Glomerular visceral epithelial cell (primary cell): ENCODE measurements around the gene TENT4B.
A peak's percentile ranks its signal among the peaks of the same experiment; 100 is the strongest.
"Not testable (repeated sequence)": the region's sequence is repeated elsewhere in the genome, so short reads cannot be mapped to it uniquely, and the experiment has no call there.

Source experiments
- DNase-seq: peaks from one replicate; pipeline ENCODE4 v3.0.0-alpha.2; 2016; ENCODE audit errors: extremely low spot score

TENT4B gene

GRCh38 chr16:50154420-50154950, 1.4 kb downstream of the TENT4B start:
- DNase-seq, result peak; percentile 7

- DNase-seq, result no peak
Observed at GRCh38 chr16:50155925-50156324, 2.8 kb downstream of the TENT4B start.

- DNase-seq, result no peak
Observed at GRCh38 chr16:50156590-50156989, 3.5 kb downstream of the TENT4B start.

- no peak for DNase-seq
Observed at GRCh38 chr16:50160495-50161164, 7.5 kb downstream of the TENT4B start.

- no peak for DNase-seq
Observed at GRCh38 chr16:50161950-50162349, 8.8 kb downstream of the TENT4B start.

GRCh38 chr16:50165473-50165872, 12.4 kb downstream of the TENT4B start:
- DNase-seq, result no peak

GRCh38 chr16:50166511-50167500, 13.7 kb downstream of the TENT4B start:
- peak; percentile 37 for DNase-seq

- DNase-seq, result peak; percentile 15
Observed at GRCh38 chr16:50167556-50167955, 14.4 kb downstream of the TENT4B start.

GRCh38 chr16:50169555-50170096, 16.5 kb downstream of the TENT4B start:
- no peak for DNase-seq

GRCh38 chr16:50171773-50172172, 18.7 kb downstream of the TENT4B start:
- not testable (repeated sequence) for DNase-seq

GRCh38 chr16:50172195-50172922, 19.3 kb downstream of the TENT4B start:
- no peak for DNase-seq

GRCh38 chr16:50173316-50173715, 20.2 kb downstream of the TENT4B start:
- no peak for DNase-seq

- DNase-seq, result no peak
Observed at GRCh38 chr16:50178491-50178941, 25.4 kb downstream of the TENT4B start.

- DNase-seq, result no peak
Observed at GRCh38 chr16:50182441-50182840, 29.3 kb downstream of the TENT4B start.

- DNase-seq, result peak; percentile 38
Observed at GRCh38 chr16:50183316-50183715, 30.2 kb downstream of the TENT4B start.

GRCh38 chr16:50185005-50185505, 31.9 kb downstream of the TENT4B start:
- DNase-seq, result peak; percentile 82

- no peak for DNase-seq
Observed at GRCh38 chr16:50188619-50189136, 35.6 kb downstream of the TENT4B start.

- DNase-seq, result no peak
Observed at GRCh38 chr16:50190292-50190691, 37.2 kb downstream of the TENT4B start.

GRCh38 chr16:50192386-50193050, 39.4 kb downstream of the TENT4B start:
- DNase-seq, result no peak

- DNase-seq, result no peak
Observed at GRCh38 chr16:50193594-50193993, 40.5 kb downstream of the TENT4B start.
